NCI-H2227 (cell line): ENCODE data around the gene MOCOS.

Source experiments
- DNase-seq: peaks from one replicate; lab custom pipeline; 2025; ENCODE audit not compliant: unreplicated experiment; lab: John Stamatoyannopoulos, UW

Gene MOCOS

GRCh38 chr18:36269157-36269556, 81.9 kb downstream of the MOCOS start:
- DNase-seq: no peak

- no peak for DNase-seq
These were observed 83.9 kb downstream of the MOCOS start for GRCh38 chr18:36271153-36271552.

- DNase-seq: no peak
These were observed 86.0 kb downstream of the MOCOS start for GRCh38 chr18:36273347-36273746.

GRCh38 chr18:36274083-36274715, 86.9 kb downstream of the MOCOS start:
- no peak for DNase-seq

DNA sequence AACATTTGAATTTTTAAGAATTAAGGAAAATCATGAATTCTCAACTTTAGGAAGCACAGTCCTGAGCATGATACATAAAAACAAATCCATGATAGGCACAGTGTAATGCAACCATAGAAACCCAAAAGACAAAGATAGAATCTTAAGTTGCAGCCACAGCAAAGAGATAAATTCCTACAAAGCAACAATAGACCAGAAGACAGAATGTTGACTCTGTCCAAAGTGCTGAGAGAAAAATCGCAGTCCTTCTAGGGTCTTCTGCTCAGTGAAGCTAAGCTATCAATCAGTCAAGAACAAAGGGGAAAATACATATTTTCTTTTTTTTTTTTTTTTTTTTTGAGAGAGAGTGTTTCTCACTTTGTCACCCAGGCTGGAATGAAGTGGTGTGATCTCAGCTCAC, 88.3 kb downstream of the MOCOS start:
- DNase-seq: no peak

GRCh38 chr18:36279001-36279400, 91.7 kb downstream of the MOCOS start:
- no peak for DNase-seq

GRCh38 chr18:36281936-36282335, 94.6 kb downstream of the MOCOS start:
- no peak for DNase-seq

GRCh38 chr18:36283448-36283847, 96.2 kb downstream of the MOCOS start:
- DNase-seq: no peak

- DNase-seq: peak; percentile 17
These were observed 97.0 kb downstream of the MOCOS start for GRCh38 chr18:36284268-36284667.

DNA sequence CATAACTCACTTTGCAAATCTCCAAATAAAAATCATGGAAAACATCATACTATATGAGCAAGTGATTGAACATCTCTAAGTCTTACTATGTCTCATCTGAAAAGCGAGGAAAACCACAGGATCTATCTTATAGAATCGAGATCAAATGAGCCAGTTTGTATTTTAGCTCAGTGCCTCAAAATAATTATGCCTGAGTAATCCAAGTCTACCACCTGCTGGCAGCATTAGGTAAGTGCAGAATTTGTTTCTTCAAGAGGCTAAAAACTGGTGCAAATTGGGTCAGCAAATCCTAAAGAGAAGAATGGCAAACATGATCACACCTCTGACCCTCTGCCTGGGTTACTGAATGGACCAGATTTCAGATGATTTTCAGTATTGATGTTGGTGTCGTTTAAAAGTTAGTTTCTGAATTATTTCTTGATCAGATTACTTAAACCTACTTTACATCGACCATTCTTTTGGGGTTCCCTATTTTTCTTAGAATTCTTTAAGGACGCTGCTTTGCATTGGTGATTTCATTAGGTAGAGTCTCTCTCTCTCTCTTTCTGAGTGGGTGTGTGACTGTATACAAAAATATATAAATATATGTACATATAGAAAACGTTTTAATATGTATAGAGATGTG, 97.5 kb downstream of the MOCOS start:
- peak; percentile 87 for DNase-seq

DNA sequence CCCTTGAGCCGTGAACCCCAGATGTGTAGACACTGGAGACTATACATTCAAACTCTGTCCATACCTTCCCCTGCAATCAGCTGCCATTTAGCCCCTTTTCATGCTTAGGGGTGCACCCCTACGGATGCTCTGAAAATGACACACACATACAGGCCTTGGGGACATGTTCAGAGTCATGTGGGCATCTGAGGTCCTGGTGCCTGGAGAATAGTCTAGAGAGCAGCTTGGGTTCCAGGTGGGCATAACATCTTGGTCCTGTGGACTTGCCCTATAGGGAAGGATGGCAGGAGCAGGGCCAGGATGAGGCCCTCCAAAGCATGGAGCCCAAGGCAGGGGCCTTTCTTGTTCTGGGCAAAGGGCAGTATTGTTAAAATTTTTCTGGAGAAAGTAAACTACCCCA, 100.4 kb downstream of the MOCOS start:
- no peak for DNase-seq

- DNase-seq: no peak
These were observed 101.4 kb downstream of the MOCOS start for GRCh38 chr18:36288689-36289088.

DNA sequence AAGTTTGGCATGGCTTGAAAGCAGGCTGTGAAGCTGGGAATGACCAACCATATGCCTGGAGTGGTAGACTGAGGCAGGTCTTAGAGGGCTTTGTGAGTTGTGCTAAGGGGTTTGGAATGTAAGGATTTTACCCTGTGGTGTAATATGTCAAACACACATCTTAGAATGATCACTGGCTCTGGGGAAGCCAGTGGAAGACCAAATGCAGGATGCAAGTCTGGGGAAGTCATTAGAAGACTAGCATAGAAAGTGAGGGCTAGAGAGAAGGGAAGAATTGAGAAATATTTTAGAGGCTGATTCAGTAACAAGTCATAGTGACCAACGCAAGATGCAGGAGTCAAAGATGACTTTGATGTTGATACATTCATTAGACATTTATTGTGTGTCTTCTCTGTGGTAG, 106.7 kb downstream of the MOCOS start:
- DNase-seq: no peak

DNA sequence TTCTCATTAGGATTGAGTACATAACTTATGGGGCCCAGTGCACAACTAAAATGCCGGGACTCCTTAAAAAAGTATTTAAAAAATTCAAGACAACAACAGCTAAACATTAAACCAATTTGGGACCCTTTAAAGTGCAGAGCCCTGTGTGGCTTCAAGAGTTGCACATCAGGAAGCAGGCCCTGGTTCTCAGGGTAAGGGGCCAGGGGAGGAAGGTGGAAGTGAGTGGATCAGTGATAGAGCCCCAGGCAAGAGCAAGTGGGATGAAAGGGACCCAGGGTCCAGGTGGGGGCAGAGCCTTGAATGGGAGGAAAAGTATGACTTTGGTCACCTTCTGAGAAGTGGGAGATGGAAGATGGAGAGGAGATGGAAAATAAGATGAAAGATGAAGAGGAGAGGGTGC, 107.9 kb downstream of the MOCOS start:
- no peak for DNase-seq

GRCh38 chr18:36295880-36296301, 108.6 kb downstream of the MOCOS start:
- peak; percentile 41 for DNase-seq

DNA sequence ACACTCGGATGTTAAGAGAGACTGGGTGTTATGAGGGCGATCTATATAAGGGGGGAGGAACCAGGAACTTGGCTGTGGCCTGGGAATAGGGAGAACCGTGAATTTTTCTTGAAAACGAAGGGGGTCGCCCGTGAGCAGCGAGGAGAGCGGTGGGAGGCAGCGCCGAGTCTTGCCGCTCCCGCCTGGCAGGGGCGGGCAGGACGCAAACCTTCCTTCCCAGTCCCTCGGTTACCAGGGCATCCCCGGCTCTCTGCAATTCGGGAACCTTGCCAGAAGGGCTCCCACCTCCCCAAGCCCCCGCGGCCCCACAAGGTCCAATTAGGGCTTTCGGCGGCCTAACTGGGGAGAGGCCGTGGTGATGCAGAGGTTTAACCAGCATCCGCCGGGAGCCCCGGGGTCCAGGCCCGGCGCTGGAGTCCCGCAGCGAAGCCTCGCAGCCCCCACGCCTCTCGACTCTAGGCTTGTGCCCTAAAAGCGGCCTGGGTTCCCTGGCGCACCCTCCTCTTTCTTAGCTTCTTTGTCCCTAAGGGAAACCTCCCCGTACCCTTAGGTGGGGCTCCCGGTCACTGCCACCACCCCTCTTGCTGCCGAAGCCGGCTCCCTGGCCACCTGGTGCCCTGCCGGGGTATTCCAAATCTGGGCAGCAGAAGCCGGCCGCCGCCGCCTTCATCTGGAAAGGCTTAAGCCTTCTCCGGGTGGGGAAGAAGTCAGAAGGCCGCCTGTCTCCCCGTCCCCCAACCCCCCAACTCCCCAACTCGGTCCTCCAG, 109.5 kb downstream of the MOCOS start:
- DNase-seq: peak; percentile 85

- peak; percentile 75 for DNase-seq
These were observed 110.3 kb downstream of the MOCOS start, which contains the start of gene FHOD3 for GRCh38 chr18:36297417-36298125. Gene FHOD3, plus strand, starts transcription at chr18:36297713. Its CDS starts 123 bp downstream, at chr18:36297836.

DNA sequence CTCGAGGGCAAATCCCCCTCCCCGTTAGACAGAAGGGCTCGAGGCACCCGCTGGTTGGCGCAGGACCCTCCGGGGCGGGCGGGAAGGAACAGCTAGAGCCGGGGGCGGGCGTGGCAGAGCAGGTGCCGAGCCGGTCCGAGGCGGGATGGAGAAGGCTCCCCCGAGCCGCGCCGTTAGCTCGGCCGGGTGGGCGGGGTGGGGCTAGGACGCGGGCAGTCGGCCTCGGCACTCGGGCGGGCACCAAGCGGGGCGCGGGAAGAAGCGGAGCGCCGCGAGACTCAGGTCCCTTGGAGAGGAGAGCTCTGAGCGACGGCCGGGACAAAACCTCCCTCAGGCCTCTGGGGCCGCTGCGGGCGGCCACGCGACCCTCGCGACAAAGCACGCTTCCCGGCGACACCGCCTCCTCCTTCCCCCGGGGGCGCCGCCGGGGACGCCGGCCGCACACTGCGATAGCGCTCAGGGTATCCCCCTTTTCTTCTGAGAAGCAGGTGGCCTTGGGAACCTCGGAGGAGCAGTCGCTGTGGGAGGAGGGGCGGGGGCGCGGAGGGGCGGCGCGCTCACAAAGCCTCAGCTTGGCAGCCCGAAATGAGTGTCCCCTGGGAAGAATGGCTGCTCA, 110.9 kb downstream of the MOCOS start:
- DNase-seq: peak; percentile 78

DNA sequence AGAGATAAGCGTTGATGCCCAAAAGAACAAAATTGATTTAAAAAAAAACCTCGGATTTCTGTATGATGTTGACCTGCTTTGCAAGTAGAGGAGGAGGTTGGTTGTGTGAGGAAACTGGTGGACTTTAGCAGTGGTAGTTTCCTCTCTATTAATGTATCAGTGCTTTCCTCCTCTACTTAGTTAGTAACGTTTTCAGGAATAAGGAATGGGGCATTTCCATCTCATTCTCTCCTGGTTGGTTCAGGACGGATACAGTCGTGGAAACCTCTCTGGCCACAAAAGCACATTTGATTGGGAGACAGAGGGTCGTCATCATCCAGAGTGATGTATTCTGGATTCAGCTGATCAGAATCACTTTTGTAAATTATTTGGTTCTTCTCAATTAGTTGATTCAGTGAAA, 111.7 kb downstream of the MOCOS start:
- DNase-seq: no peak

- no peak for DNase-seq
These were observed 112.9 kb downstream of the MOCOS start for GRCh38 chr18:36300211-36300610.

DNA sequence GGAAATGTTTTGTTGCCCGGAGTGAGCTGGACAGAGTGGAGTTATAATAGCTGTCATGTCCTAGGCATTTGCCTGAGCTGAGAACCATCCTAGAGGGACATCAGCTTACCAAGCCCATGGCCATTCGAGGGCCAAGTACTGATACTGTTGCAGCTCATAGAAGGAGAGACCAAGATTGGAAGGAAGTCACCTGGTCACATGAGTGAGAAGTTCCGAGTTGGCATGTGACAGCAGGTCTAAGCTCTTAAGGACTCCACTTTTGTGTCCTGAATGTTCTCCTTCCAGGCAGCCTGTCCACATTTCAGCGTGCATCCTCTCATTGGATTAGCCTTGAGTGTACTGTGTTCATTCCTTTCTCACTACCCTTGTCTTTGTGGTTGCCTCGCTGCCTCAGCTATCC, 114.6 kb downstream of the MOCOS start:
- DNase-seq: no peak
